C4-2B (cell line): ENCODE data around the gene EFCAB6.

Experiments
- ZFX ChIP-seq: fragments of 450-650 bp; IDR thresholded peaks from 2 replicates; pipeline ENCODE4 v1.6.1; 2017
- TF ChIP-seq, protein P1 (sequence below): fragments of 450-650 bp; conservative IDR thresholded peaks from 2 replicates; pipeline ENCODE4 v1.5.1; 2017; ENCODE audit warnings: mild to moderate bottlenecking

DNA sequence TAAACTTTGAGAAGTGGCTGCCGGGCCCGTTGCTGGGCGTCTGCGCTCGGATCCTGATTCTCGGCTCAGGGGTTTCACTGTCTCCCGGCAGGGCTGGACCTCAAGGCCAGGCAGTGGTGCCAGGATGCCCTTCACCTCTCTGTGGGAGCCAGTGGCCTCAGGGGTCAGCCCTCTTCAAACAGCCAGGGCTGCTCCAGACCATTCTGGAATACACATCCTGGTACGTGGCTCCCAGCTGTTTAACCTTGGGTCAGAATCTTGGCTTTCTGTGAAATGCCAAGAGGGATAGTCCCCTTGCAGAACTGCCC, 329.8 kb downstream of the EFCAB6 start:
- TF ChIP-seq, protein P1, sequence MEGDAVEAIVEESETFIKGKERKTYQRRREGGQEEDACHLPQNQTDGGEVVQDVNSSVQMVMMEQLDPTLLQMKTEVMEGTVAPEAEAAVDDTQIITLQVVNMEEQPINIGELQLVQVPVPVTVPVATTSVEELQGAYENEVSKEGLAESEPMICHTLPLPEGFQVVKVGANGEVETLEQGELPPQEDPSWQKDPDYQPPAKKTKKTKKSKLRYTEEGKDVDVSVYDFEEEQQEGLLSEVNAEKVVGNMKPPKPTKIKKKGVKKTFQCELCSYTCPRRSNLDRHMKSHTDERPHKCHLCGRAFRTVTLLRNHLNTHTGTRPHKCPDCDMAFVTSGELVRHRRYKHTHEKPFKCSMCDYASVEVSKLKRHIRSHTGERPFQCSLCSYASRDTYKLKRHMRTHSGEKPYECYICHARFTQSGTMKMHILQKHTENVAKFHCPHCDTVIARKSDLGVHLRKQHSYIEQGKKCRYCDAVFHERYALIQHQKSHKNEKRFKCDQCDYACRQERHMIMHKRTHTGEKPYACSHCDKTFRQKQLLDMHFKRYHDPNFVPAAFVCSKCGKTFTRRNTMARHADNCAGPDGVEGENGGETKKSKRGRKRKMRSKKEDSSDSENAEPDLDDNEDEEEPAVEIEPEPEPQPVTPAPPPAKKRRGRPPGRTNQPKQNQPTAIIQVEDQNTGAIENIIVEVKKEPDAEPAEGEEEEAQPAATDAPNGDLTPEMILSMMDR, result no peak
- no peak for TF ChIP-seq ZFX
